IMR-90 (cell line): ENCODE data around the gene ADAMTS18. TPM values are rescaled to one million over a fixed set of nuclear protein-coding genes. Genes with fewer than 3 reads are reported as not detected.

Experiments
- ATAC-seq: fragments of 200-7000 bp; cut with Tn5 transposase; 2 replicates; pipeline ENCODE4 v1.9.1; 2020; ENCODE audit warnings: low read depth, mild to moderate bottlenecking, moderate library complexity
- BruUV-seq: library from RNA; stranded (reverse); fragments of 400-500 nt; replicated peaks from 2 replicates; lab custom pipeline; 2021; lab: Mats Ljungman, UMichigan
- CTCF ChIA-PET: fragments of 300-600 bp; formaldehyde crosslinking; extraction: SDS; loops from one replicate; lab custom pipeline; 2021; ENCODE audit warnings: antibody characterized with exemption; lab: Yijun Ruan, JAX
- POLR2A ChIA-PET: fragments of 300-600 bp; sonication (Branson Sonifier 250); formaldehyde crosslinking; loops from one replicate; lab custom pipeline; 2022; ENCODE audit warnings: antibody characterized with exemption; ENCODE audit not compliant: unreplicated experiment; lab: Charles Lee
- DNase-seq: peaks from one replicate; pipeline ENCODE4 v3.0.0; 2013
- H2AFZ ChIP-seq: replicated peaks from 2 replicates; pipeline ENCODE3; 2013; ENCODE audit warnings: low read length, mild to moderate bottlenecking; ENCODE audit not compliant: poor library complexity
- H2AK5ac ChIP-seq: 2 replicates; pipeline ENCODE4 v1.6.1; 2013; ENCODE audit warnings: low read depth, low read length, inconsistent platforms
- H2AK9ac ChIP-seq: replicated peaks from 2 replicates; pipeline ENCODE3; 2013; ENCODE audit warnings: mild to moderate bottlenecking, low read depth, low read length, moderate library complexity; ENCODE audit not compliant: poor library complexity
- H2BK120ac ChIP-seq: 2 replicates; pipeline ENCODE4 v1.6.1; 2013; ENCODE audit warnings: low read depth, low read length, inconsistent platforms
- H2BK15ac ChIP-seq: 3 replicates; pipeline ENCODE4 v1.6.1; 2013; ENCODE audit warnings: low read depth, low read length, inconsistent platforms
- H2BK20ac ChIP-seq: 2 replicates; pipeline ENCODE4 v1.6.1; 2013; ENCODE audit warnings: low read depth, mild to moderate bottlenecking, inconsistent platforms, low read length, moderate library complexity
- H2BK5ac ChIP-seq: 2 replicates; pipeline ENCODE4 v1.6.1; 2013; ENCODE audit warnings: mild to moderate bottlenecking, low read depth, low read length, inconsistent platforms; ENCODE audit not compliant: poor library complexity, severe bottlenecking
- H3K14ac ChIP-seq: replicated peaks from 2 replicates; pipeline ENCODE4 v1.6.1; 2013; ENCODE audit warnings: low read depth, low read length, inconsistent platforms
- H3K18ac ChIP-seq: 2 replicates; pipeline ENCODE4 v1.6.1; 2013; ENCODE audit warnings: low read depth, low read length, control low read depth
- H3K23ac ChIP-seq: 2 replicates; pipeline ENCODE4 v1.6.1; 2013; ENCODE audit warnings: low read depth, low read length, inconsistent platforms
- H3K27ac ChIP-seq: 2 replicates; pipeline ENCODE4 v1.5.1; 2013; ENCODE audit warnings: mild to moderate bottlenecking, control low read depth, low read length; ENCODE audit not compliant: insufficient read depth
- H3K27me3 ChIP-seq: 2 replicates; pipeline ENCODE4 v1.6.1; 2013; ENCODE audit warnings: low read length; ENCODE audit not compliant: control insufficient read depth, insufficient read depth
- H3K36me3 ChIP-seq: 2 replicates; pipeline ENCODE4 v1.6.1; 2013; ENCODE audit warnings: low read length, mixed read lengths; ENCODE audit not compliant: control insufficient read depth, insufficient read depth
- H3K4ac ChIP-seq: 2 replicates; pipeline ENCODE4 v1.6.1; 2013; ENCODE audit warnings: low read depth, low read length, inconsistent platforms
- H3K4me1 ChIP-seq: 2 replicates; pipeline ENCODE4 v1.6.1; 2013; ENCODE audit warnings: low read length, mixed read lengths; ENCODE audit not compliant: control insufficient read depth, insufficient read depth
- H3K4me2 ChIP-seq: 2 replicates; pipeline ENCODE4 v1.6.1; 2013; ENCODE audit warnings: low read depth, mild to moderate bottlenecking, control low read depth, low read length, moderate library complexity
- H3K4me3 ChIP-seq: 2 replicates; pipeline ENCODE4 v1.5.1; 2013; ENCODE audit warnings: low read depth, mild to moderate bottlenecking, control low read depth, low read length, moderate library complexity; ENCODE audit not compliant: insufficient read depth
- H3K56ac ChIP-seq: 2 replicates; pipeline ENCODE4 v1.6.1; 2013; ENCODE audit warnings: low read length, inconsistent platforms; ENCODE audit not compliant: insufficient read depth; ENCODE audit errors: extremely low read depth
- H3K79me1 ChIP-seq, 2 experiments: 2 replicates each; pipeline ENCODE4 v1.6.1; 2013; ENCODE audit warnings: low read length in 2 of 2, inconsistent platforms in 1 of 2, low read depth in 1 of 2
- H3K9ac ChIP-seq: 2 replicates; pipeline ENCODE4 v1.6.1; 2013; ENCODE audit warnings: low read depth, low read length, control low read depth
- H3K9me1 ChIP-seq: 2 replicates; pipeline ENCODE4 v1.6.1; 2013; ENCODE audit warnings: low read length, inconsistent platforms; ENCODE audit not compliant: insufficient read depth
- H3K9me3 ChIP-seq: 2 replicates; pipeline ENCODE4 v1.6.1; 2013; ENCODE audit warnings: low read length; ENCODE audit not compliant: control insufficient read depth, insufficient read depth
- H4K20me1 ChIP-seq: 2 replicates; pipeline ENCODE4 v1.6.1; 2013; ENCODE audit warnings: low read length, inconsistent platforms; ENCODE audit not compliant: insufficient read depth
- H4K5ac ChIP-seq: 2 replicates; pipeline ENCODE4 v1.6.1; 2013; ENCODE audit warnings: mild to moderate bottlenecking, low read depth, low read length, control low read depth
- H4K8ac ChIP-seq, 2 experiments: 2 replicates each; pipeline ENCODE4 v1.6.1; 2013; ENCODE audit warnings: low read depth in 2 of 2, low read length in 2 of 2, control low read depth in 1 of 2, inconsistent platforms in 1 of 2
- H4K91ac ChIP-seq: 2 replicates; pipeline ENCODE4 v1.6.1; 2013; ENCODE audit warnings: low read depth, low read length, inconsistent platforms; ENCODE audit not compliant: insufficient read depth
- BHLHE40 ChIP-seq: fragments of 150-350 bp; IDR thresholded peaks from 2 replicates; pipeline ENCODE4 v1.6.1; 2016; ENCODE audit warnings: mild to moderate bottlenecking, low read depth, low read length
- CEBPB ChIP-seq: IDR thresholded peaks from 2 replicates; pipeline ENCODE4 v1.6.1; 2012; ENCODE audit warnings: low read depth, low read length, improper control_type of control experiment
- CHD1 ChIP-seq: IDR thresholded peaks from 2 replicates; pipeline ENCODE4 v1.6.1; 2012; ENCODE audit warnings: low read depth, low read length, improper control_type of control experiment
- CTCF ChIP-seq: conservative IDR thresholded peaks from 2 replicates; pipeline ENCODE4 v1.5.1; 2012; ENCODE audit warnings: mild to moderate bottlenecking, low read depth, low read length, improper control_type of control experiment
- FOS ChIP-seq: fragments of 150-350 bp; IDR thresholded peaks from 2 replicates; pipeline ENCODE4 v1.6.1; 2016; ENCODE audit warnings: low read depth, low read length
- MAFK ChIP-seq: IDR thresholded peaks from 2 replicates; pipeline ENCODE4 v1.6.1; 2012; ENCODE audit warnings: low read depth, low read length, improper control_type of control experiment
- MAZ ChIP-seq: IDR thresholded peaks from 2 replicates; pipeline ENCODE4 v1.6.1; 2012; ENCODE audit warnings: low read depth, mild to moderate bottlenecking, low read length, improper control_type of control experiment, moderate library complexity, borderline replicate concordance
- MXI1 ChIP-seq: IDR thresholded peaks from 2 replicates; pipeline ENCODE4 v1.6.1; 2012; ENCODE audit warnings: low read depth, mild to moderate bottlenecking, low read length, moderate library complexity, borderline replicate concordance
- NFE2L2 ChIP-seq: fragments of 150-350 bp; IDR thresholded peaks from 2 replicates; pipeline ENCODE4 v1.6.1; 2016; ENCODE audit warnings: low read depth, mild to moderate bottlenecking, low read length
- POLR2A ChIP-seq: IDR thresholded peaks from 2 replicates; pipeline ENCODE4 v1.6.1; 2012; ENCODE audit warnings: mild to moderate bottlenecking, low read depth, low read length
- RAD21 ChIP-seq: IDR thresholded peaks from 2 replicates; pipeline ENCODE4 v1.6.1; 2012; ENCODE audit warnings: low read length, improper control_type of control experiment
- RCOR1 ChIP-seq: IDR thresholded peaks from 2 replicates; pipeline ENCODE4 v1.6.1; 2012; ENCODE audit warnings: mild to moderate bottlenecking, low read length, improper control_type of control experiment; ENCODE audit not compliant: insufficient replicate concordance
- RFX5 ChIP-seq: IDR thresholded peaks from 2 replicates; pipeline ENCODE4 v1.8.0; 2012; ENCODE audit warnings: low read depth, mild to moderate bottlenecking, low read length, moderate library complexity
- SMC3 ChIP-seq: fragments of 150-350 bp; IDR thresholded peaks from 2 replicates; pipeline ENCODE4 v1.6.1; 2016; ENCODE audit warnings: low read depth, mild to moderate bottlenecking, antibody characterized with exemption, low read length, moderate library complexity
- USF2 ChIP-seq: fragments of 150-350 bp; IDR thresholded peaks from 2 replicates; pipeline ENCODE4 v1.6.1; 2017; ENCODE audit warnings: mild to moderate bottlenecking, antibody characterized with exemption, low read length, low read depth
- WGBS, 2 experiments: methylation state at CpG; one replicate each; pipeline versions ENCODE4 v1.1.5 to v1.1.7; 2013; ENCODE audit warnings: missing lambda C conversion rate in 2 of 2; ENCODE audit not compliant: insufficient read length in 1 of 2; ENCODE audit errors: extremely low coverage in 2 of 2; 5-methylcytosine and 5-hydroxymethylcytosine counted together
- dilution Hi-C: fragments of 300-500 bp; cut with HindIII; formaldehyde crosslinking; loops from one replicate; pipeline ENCODE4 v1.14.3; 2018; ENCODE audit warnings: low sequenced_read_pairs; ENCODE audit not compliant: unreplicated experiment
- in situ Hi-C: fragments of 300-500 bp; cut with MboI; formaldehyde crosslinking; loops from 3 replicates; pipeline ENCODE4 v1.14.3; 2019; ENCODE audit warnings: low sequenced_read_pairs, inconsistent platforms, mixed read lengths
- intact Hi-C: fragments of 100-400 bp; cut with micrococcal nuclease; formaldehyde crosslinking; loops from 2 replicates; pipeline ENCODE4 v1.10.0; 2022
- polyA plus RNA-seq, 3 experiments: library from polyadenylated mRNA; depleted of rRNA; stranded (reverse); fragments of >200 nt; gene quantifications; 2 replicates each; pipeline ENCODE4 v1.2.3, GENCODE V29; 2012; ENCODE audit warnings: low replicate concordance in 1 of 3
- total RNA-seq: library from RNA; depleted of rRNA; stranded (reverse); fragments of >200 nt; gene quantifications from 2 replicates; pipeline ENCODE4 v1.2.3, GENCODE V29; 2012
- TF ChIP-seq, protein P1 (sequence below): fragments of 150-350 bp; IDR thresholded peaks from 2 replicates; pipeline ENCODE4 v1.6.1; 2016; ENCODE audit warnings: low read depth, mild to moderate bottlenecking, low read length, moderate library complexity, borderline replicate concordance

ADAMTS18 gene
- total and polyA plus RNA-seq, 2 of the 4 experiments (the other 2 are of a cell fraction) = not detected

DNA sequence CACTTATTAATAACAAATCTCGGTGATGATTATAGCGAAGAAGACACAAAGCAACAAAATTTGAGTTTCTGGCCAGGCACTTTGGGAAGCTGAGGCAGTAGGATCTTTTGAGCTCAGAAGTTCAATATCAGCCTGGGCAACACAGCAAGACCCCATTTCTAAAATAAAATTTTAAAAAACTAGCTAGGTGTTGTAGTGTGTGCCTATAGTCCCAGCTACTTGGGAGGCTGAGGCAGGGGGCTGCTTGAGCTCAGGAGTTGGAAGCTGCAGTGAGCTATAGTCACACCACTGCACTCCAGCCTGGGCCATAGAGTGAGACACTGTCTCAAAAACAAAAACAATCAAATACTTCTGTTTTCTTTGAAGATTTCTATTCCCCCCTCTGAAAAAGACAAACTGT is 130.7 kb downstream of the ADAMTS18 start:
- no peak overlapping the region for H3K23ac ChIP-seq
- H3K4me2 ChIP-seq = no peak overlapping the region
- ChIA-PET CTCF (no interaction called here), POLR2A (no interaction called here)
- no peaks in the 10 kb centered on the region for H3K79me1 ChIP-seq
- no peak overlapping the region for H3K14ac ChIP-seq
- in situ Hi-C loops (no loop called here), intact Hi-C loops (no loop called here), dilution Hi-C loops (no loop called here)
- H2BK120ac ChIP-seq = no peak overlapping the region
- H3K9me1 ChIP-seq = no peaks in the 10 kb centered on the region
- no peak for DNase-seq
- no peak overlapping the region for H3K56ac ChIP-seq
- H4K8ac ChIP-seq = no peak overlapping the region
- no peak overlapping the region for H4K5ac ChIP-seq
- H2AK9ac ChIP-seq = no peak overlapping the region
- H3K9me3 ChIP-seq = no peaks in the 10 kb centered on the region
- H3K4ac ChIP-seq = no peak overlapping the region
- H2BK20ac ChIP-seq = no peak overlapping the region
- H2BK5ac ChIP-seq = no peak overlapping the region
- 0 out of 2 replicates have a peak, but pooled peaks cover 1% of the 10 kb centered on the region for H3K4me1 ChIP-seq
- H3K4me3 ChIP-seq = no peak overlapping the region
- no peaks in the 10 kb centered on the region for H3K27me3 ChIP-seq
- H3K36me3 ChIP-seq = no peaks in the 10 kb centered on the region
- H2AK5ac ChIP-seq = no peak overlapping the region
- H3K18ac ChIP-seq = no peak overlapping the region
- no peak overlapping the region for H3K9ac ChIP-seq
- no peak for ATAC-seq
- no peak for TF ChIP-seq FOS
- TF ChIP-seq, protein P1, sequence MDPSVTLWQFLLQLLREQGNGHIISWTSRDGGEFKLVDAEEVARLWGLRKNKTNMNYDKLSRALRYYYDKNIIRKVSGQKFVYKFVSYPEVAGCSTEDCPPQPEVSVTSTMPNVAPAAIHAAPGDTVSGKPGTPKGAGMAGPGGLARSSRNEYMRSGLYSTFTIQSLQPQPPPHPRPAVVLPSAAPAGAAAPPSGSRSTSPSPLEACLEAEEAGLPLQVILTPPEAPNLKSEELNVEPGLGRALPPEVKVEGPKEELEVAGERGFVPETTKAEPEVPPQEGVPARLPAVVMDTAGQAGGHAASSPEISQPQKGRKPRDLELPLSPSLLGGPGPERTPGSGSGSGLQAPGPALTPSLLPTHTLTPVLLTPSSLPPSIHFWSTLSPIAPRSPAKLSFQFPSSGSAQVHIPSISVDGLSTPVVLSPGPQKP = no peak
- no peak for TF ChIP-seq USF2
- no peak for TF ChIP-seq RCOR1
- TF ChIP-seq MAFK = no peak
- no peak for TF ChIP-seq RFX5
- no peak for TF ChIP-seq NFE2L2
- no peak for TF ChIP-seq CEBPB
- no peak for TF ChIP-seq CTCF
- no peak for TF ChIP-seq MXI1
- TF ChIP-seq SMC3 = no peak
- no peak for TF ChIP-seq CHD1
- no peak for TF ChIP-seq BHLHE40
- no peak for TF ChIP-seq RAD21
- no peak for TF ChIP-seq MAZ
- TF ChIP-seq POLR2A = no peak
- no peak overlapping the region for H4K91ac ChIP-seq
- no peak overlapping the region for H3K27ac ChIP-seq
- no peak overlapping the region for H2BK15ac ChIP-seq
- no CpG with 5 or more reads among the region's 2 CpGs for WGBS, 2 experiments
- no peak overlapping the region for H2AFZ ChIP-seq
- H4K20me1 ChIP-seq = no peaks in the 10 kb centered on the region
- BruUV-seq = no TSS peak
